Measurements from ENCODE around the gene ABHD5. TPM values are rescaled to one million over a fixed set of nuclear protein-coding genes. Genes with fewer than 3 reads are reported as not detected.
A peak's percentile ranks its signal among the peaks of the same experiment; 100 is the strongest.

The ABHD5 gene
- total RNA-seq, 1 donor from 2014 or later, result 24.9 TPM

GRCh38 chr3:43736558-43737440 is 46.1 kb downstream of the ABHD5 start:
- DNase-seq, result no peak
- intact Hi-C loops (cut with DNase I), result no loop called here
- ATAC-seq (ENCODE audit: poor library complexity), result no peak

- intact Hi-C loops (cut with DNase I), result no loop called here
- DNase-seq, result no peak
- no peak for ATAC-seq (ENCODE audit: poor library complexity)
These were observed 47.6 kb downstream of the ABHD5 start for GRCh38 chr3:43738305-43738704.

- intact Hi-C loops (cut with DNase I), result no loop called here
These were observed 52.2 kb downstream of the ABHD5 start for GRCh38 chr3:43742920-43743319.

GRCh38 chr3:43747641-43748040 is 56.9 kb downstream of the ABHD5 start:
- DNase-seq, result no peak
- intact Hi-C loops (cut with DNase I), result no loop called here
- ATAC-seq (ENCODE audit: poor library complexity), result no peak

More at GRCh38 chr3:43742920-43743319, 52.2 kb downstream of the ABHD5 start:
- no peak for DNase-seq
- no peak for ATAC-seq (ENCODE audit: poor library complexity)

GRCh38 chr3:43748179-43748578 is 57.4 kb downstream of the ABHD5 start:
- no peak for ATAC-seq (ENCODE audit: poor library complexity)

GRCh38 chr3:43748645-43749044 is 57.9 kb downstream of the ABHD5 start:
- intact Hi-C loops (cut with DNase I), result no loop called here
- no peak for ATAC-seq (ENCODE audit: poor library complexity)
- DNase-seq, result no peak

More at GRCh38 chr3:43748179-43748578, 57.4 kb downstream of the ABHD5 start:
- intact Hi-C loops (cut with DNase I), result no loop called here
- no peak for DNase-seq

- intact Hi-C loops (cut with DNase I), result no loop called here
- DNase-seq (no peak), ATAC-seq (ENCODE audit: poor library complexity) (no peak)
These were observed 62.2 kb downstream of the ABHD5 start for GRCh38 chr3:43752905-43753304.

GRCh38 chr3:43753741-43754715 is 63.3 kb downstream of the ABHD5 start:
- intact Hi-C loops (cut with DNase I), result no loop called here
- no peak for DNase-seq
- no peak for ATAC-seq (ENCODE audit: poor library complexity)

GRCh38 chr3:43755516-43756200 is 64.9 kb downstream of the ABHD5 start:
- ATAC-seq (ENCODE audit: poor library complexity) (no peak), DNase-seq (no peak)
- intact Hi-C loops (cut with DNase I), result no loop called here

GRCh38 chr3:43757666-43758321 is 67.1 kb downstream of the ABHD5 start:
- DNase-seq (no peak), ATAC-seq (ENCODE audit: poor library complexity) (no peak)
- intact Hi-C loops (cut with DNase I), result no loop called here

GRCh38 chr3:43758592-43759225 is 68.0 kb downstream of the ABHD5 start:
- DNase-seq (no peak), ATAC-seq (ENCODE audit: poor library complexity) (peak; percentile 64)
- intact Hi-C loops (cut with DNase I), result no loop called here

GRCh38 chr3:43759297-43759782 is 68.6 kb downstream of the ABHD5 start:
- intact Hi-C loops (cut with DNase I), result no loop called here
- peak; percentile 79 for ATAC-seq (ENCODE audit: poor library complexity)
- no peak for DNase-seq

- no peak for DNase-seq
- intact Hi-C loops (cut with DNase I), result loop anchor here (10.0 kb wide), 1 partner anchor 215 kb away; no protein-coding TSS in a partner anchor
- no peak for ATAC-seq (ENCODE audit: poor library complexity)
These were observed 69.2 kb downstream of the ABHD5 start for GRCh38 chr3:43759938-43760337.

GRCh38 chr3:43760938-43761337 is 70.2 kb downstream of the ABHD5 start:
- DNase-seq, result no peak
- intact Hi-C loops (cut with DNase I), result loop anchor here (10.0 kb wide), 1 partner anchor 216 kb away; no protein-coding TSS in a partner anchor

GRCh38 chr3:43762451-43762850 is 71.7 kb downstream of the ABHD5 start:
- ATAC-seq (ENCODE audit: poor library complexity) (no peak), DNase-seq (no peak)
- intact Hi-C loops (cut with DNase I), result loop anchor here (10.0 kb wide), 1 partner anchor 218 kb away; no protein-coding TSS in a partner anchor

More at GRCh38 chr3:43760938-43761337, 70.2 kb downstream of the ABHD5 start:
- ATAC-seq (ENCODE audit: poor library complexity), result no peak

- ATAC-seq (ENCODE audit: poor library complexity) (no peak), DNase-seq (no peak)
- intact Hi-C loops (cut with DNase I), result loop anchor here (10.0 kb wide), 1 partner anchor 219 kb away; no protein-coding TSS in a partner anchor
These were observed 73.3 kb downstream of the ABHD5 start for GRCh38 chr3:43764056-43764455.

- ATAC-seq (ENCODE audit: poor library complexity) (no peak), DNase-seq (no peak)
- intact Hi-C loops (cut with DNase I), result loop anchor here (10.0 kb wide), 1 partner anchor 220 kb away; no protein-coding TSS in a partner anchor
These were observed 73.7 kb downstream of the ABHD5 start for GRCh38 chr3:43764471-43764870.
